Measurements from ENCODE around the gene SENP8.
"Not testable (repeated sequence)": the region's sequence is repeated elsewhere in the genome, so short reads cannot be mapped to it uniquely, and the experiment has no call there.

Gene SENP8

GRCh38 chr15:72096796-72097195 lies 21.4 kb upstream of the SENP8 start:
- Histone ChIP-seq H3K27me3 (no peaks in the 10 kb centered on the region), H3K36me3 (no peaks in the 10 kb centered on the region), H3K4me1 (no peaks in the 10 kb centered on the region), H3K4me3 (ENCODE audit: low read depth, low read length) (no peak overlapping the region), H3K9me3 (no peaks in the 10 kb centered on the region)
- no peak for TF ChIP-seq CTCF (IDR thresholded peaks at IDR 0.05; ENCODE audit: low read depth, low read length)
- DNase-seq = no peak

GRCh38 chr15:72098040-72098439 lies 20.2 kb upstream of the SENP8 start:
- Histone ChIP-seq H3K9me3 (no peaks in the 10 kb centered on the region), H3K27me3 (no peaks in the 10 kb centered on the region), H3K4me1 (no peaks in the 10 kb centered on the region), H3K4me3 (ENCODE audit: low read depth, low read length) (no peak overlapping the region), H3K36me3 (no peaks in the 10 kb centered on the region)
- DNase-seq = no peak
- no peak for TF ChIP-seq CTCF (IDR thresholded peaks at IDR 0.05; ENCODE audit: low read depth, low read length)

GRCh38 chr15:72099155-72099554 lies 19.0 kb upstream of the SENP8 start:
- Histone ChIP-seq H3K4me3 (ENCODE audit: low read depth, low read length) (no peak overlapping the region), H3K9me3 (no peaks in the 10 kb centered on the region), H3K27me3 (no peaks in the 10 kb centered on the region), H3K4me1 (no peaks in the 10 kb centered on the region), H3K36me3 (no peaks in the 10 kb centered on the region)
- TF ChIP-seq CTCF (IDR thresholded peaks at IDR 0.05; ENCODE audit: low read depth, low read length) = no peak
- no peak for DNase-seq

GRCh38 chr15:72100551-72100950 lies 17.7 kb upstream of the SENP8 start:
- H3K9me3 ChIP-seq; H3K4me1 ChIP-seq; DNase-seq; H3K27me3 ChIP-seq; H3K36me3 ChIP-seq; H3K4me3 ChIP-seq (ENCODE audit: low read depth, low read length): not testable (repeated sequence)

- H3K4me1 ChIP-seq = no peaks in the 10 kb centered on the region
- H3K9me3 ChIP-seq = no peaks in the 10 kb centered on the region
- TF ChIP-seq CTCF (IDR thresholded peaks at IDR 0.05; ENCODE audit: low read depth, low read length) = no peak
- H3K36me3 ChIP-seq = no peaks in the 10 kb centered on the region
- no peak overlapping the region for H3K4me3 ChIP-seq (ENCODE audit: low read depth, low read length)
- DNase-seq = no peak
- no peaks in the 10 kb centered on the region for H3K27me3 ChIP-seq
These were observed 13.1 kb upstream of the SENP8 start for GRCh38 chr15:72105111-72105510.

GRCh38 chr15:72106068-72106467 lies 12.1 kb upstream of the SENP8 start:
- no peaks in the 10 kb centered on the region for H3K9me3 ChIP-seq
- no peak for TF ChIP-seq CTCF (IDR thresholded peaks at IDR 0.05; ENCODE audit: low read depth, low read length)
- no peaks in the 10 kb centered on the region for H3K36me3 ChIP-seq

GRCh38 chr15:72110355-72110754 lies 7.8 kb upstream of the SENP8 start:
- TF ChIP-seq CTCF (IDR thresholded peaks at IDR 0.05; ENCODE audit: low read depth, low read length) = no peak
- Histone ChIP-seq H3K36me3 (no peaks in the 10 kb centered on the region), H3K9me3 (no peaks in the 10 kb centered on the region), H3K4me1 (no peaks in the 10 kb centered on the region; the same call in 1 of the 2 replicates), H3K4me3 (ENCODE audit: low read depth, low read length) (no peak overlapping the region), H3K27me3 (no peaks in the 10 kb centered on the region)
- DNase-seq = no peak

More at GRCh38 chr15:72106068-72106467, 12.1 kb upstream of the SENP8 start:
- H3K27me3 ChIP-seq = no peaks in the 10 kb centered on the region
- H3K4me1 ChIP-seq = no peaks in the 10 kb centered on the region
- DNase-seq = no peak
- H3K4me3 ChIP-seq (ENCODE audit: low read depth, low read length) = no peak overlapping the region
